GM18499 (cell line): ENCODE measurements around the gene NFS1.
A peak's percentile ranks its signal among the peaks of the same experiment; 100 is the strongest.
"Not testable (repeated sequence)": the region's sequence is repeated elsewhere in the genome, so short reads cannot be mapped to it uniquely, and the experiment has no call there.

Source experiments
- ATAC-seq: cut with Tn5 transposase; IDR thresholded peaks from one replicate; pipeline ENCODE4 v1.9.1; 2021; ENCODE audit warnings: moderate number of reproducible peaks; ENCODE audit not compliant: insufficient read depth, unreplicated experiment

Gene NFS1

DNA sequence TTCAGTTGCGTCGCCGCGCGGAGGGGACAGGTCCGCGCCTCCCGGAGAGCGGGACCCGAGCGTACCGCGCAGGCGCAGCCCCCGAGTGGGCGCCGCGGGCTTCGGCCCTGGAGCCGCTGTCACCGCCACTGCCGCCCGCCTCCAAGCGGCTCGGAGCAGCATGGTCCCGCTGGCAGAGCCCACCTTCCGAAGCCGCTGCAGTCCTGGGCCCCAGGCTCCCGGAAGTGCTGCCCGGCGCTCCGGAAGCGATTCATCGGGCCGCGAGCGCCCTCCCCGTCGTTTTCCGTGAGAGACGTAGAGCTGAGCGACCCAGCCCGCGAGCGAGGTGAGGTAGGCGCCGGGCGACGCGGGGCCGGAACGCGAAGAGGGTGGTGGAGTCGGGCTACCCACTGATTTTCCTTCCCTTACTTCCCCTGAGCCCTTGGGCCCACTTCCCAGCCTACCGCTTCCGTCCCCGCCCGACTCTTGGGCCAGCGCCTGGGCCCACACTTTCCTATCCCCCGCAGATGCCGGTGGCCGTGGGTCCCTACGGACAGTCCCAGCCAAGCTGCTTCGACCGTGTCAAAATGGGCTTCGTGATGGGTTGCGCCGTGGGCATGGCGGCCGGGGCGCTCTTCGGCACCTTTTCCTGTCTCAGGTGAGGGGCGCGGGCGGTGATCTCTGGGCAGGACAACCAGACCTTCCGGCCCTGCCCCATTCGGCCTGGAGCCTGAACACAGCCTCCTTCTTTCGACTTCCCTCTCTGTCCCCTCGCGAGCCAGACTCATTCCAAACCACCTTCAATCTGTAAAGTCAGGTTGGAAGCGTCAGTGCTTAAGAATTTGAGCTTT lies at the start of gene NFS1, which contains the start of gene ROMO1:
NFS1 (minus strand) TSS at position 226 of the 830 bp plus-strand sequence; CDS start at position 162, 64 bp downstream.
ROMO1 (plus strand) TSS at position 279 of the 830 bp plus-strand sequence; CDS start at position 507, 228 bp downstream.
- ATAC-seq = no peak

DNA sequence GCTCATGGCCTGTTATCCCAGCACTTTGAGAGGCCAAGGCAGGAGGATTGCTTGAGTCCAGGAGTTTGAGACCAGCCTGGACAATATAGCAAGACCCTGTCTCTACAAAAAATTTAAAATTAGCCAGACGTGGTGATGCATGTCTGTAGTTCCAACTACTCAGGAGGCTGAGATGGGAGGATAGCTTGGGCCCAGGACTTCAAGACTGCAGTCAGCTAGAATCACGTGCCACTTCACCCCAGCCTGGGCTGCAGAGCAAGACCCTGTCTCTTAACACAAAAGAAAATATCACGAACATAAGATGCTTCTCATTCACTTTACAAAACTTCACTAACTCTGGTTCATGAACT lies 45.3 kb upstream of the NFS1 start:
- not testable (repeated sequence) for ATAC-seq

DNA sequence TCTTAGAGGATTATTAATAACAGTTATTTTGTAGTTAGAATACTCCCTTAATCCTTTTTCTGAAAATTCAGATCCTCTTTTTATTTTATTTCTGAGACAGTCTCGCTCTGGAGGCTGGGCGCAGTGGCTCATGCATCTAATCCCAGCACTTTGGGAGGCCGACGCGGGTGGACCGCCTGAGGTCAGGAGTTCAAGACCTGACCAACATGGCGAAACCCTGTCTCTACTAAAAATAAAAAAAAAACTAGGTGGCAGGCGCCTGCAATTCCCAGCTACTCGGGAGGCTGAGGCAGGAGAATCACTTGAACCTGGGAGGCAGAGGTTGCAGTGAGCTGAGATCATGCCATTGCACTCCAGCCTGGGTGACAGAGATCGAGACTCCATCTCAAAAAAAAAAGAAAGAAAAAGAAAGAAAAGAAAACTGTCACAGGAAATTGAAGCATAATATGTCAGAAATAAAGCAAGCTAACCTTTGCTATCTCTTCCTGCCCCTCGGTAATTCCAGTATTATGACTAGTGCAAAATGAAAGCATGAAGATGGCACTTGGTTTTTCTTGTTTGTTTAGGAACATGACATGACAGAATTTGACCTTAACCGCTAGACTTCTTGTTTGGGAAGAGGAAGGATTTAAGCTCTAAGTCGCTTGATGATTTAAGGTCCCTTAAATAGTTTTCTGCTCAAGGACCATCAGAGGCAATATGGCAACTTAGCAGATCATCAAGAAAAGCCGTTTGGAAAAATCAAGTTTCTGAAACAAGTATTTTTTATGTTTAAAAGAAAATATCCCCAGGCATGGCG lies 44.7 kb upstream of the NFS1 start:
- ATAC-seq = no peak

DNA sequence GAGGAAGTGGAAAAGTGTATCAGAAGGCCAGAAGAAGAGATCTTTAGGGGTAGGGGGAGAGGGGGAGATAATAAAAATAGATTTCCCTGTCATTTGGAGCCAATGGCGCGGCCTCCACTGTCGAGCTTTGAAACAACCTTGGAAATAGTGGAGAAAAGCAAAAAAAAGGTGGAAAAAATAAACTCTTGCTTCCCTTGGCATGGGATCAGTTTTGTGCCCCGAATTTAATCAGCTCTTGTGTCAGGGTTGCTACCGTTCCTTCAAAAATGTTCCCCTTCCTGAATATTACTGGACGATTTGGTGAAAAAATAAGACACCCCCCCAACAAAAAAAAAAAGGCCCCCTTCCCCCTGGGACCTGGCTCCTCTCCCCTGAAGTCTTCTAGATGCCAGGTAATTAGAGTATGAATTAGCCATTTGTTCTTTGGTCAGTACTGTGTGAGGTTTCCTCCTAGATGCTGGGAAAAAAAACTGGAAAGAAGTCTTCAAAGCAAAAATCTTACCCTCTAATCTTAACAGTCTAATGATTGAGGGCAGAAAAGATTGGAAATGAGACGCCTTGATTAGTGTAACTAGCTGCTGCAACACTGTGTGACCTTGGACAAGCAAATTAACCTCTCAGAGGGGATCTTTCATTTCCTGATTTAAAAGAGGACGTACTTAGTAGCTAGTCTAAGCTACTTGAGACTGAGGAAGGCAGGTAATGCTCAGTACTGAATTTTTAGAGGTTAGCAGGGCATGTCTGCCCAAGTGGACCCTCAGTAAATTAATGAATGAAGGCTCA lies 43.8 kb upstream of the NFS1 start:
- ATAC-seq = no peak

DNA sequence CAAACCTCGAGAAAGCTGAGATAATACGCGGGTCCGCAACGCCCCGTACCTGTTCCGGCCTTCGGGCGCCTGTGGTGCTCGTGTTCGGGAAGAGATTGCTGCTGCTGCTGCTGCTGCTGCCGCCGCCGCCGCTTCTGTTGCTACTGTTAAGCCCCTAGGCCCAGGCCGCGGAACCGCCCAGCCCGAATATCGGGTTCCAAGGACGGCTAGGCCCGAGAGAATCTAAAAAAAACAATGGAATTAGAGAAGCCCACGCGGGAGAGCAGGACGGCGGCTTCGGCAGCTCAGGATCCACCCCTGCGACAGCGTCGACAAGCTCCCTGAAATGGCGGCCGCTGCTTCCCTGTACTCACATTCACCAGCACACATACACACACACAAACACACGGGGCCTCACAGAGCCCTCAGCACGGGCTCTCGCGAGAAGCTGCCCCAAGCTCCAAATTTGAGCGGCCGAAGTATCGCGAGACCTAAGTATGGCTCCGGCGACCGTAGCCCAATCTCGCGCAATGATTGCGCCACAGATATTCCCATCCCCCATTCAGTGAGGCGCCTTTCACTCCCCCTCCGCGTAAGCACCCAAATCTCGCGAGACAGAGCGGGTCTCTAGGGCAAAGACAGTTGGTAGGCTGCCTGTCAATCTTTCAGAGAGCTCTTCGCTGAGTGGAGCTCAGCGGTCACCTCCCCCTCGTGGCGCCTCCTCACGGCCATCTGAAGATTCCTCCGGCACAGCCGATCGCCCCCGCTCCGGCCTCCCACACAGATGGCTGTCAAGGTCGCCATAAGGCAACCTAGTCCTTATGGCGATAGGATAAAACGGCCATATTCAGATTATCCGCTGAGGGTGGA lies 43.0 kb upstream of the NFS1 start, which contains the start of gene RBM39:
RBM39 (minus strand) TSS at position 369 of the 849 bp plus-strand sequence. CDS start 1,386 bp downstream, outside the sequence.
- peak; percentile 79 for ATAC-seq

DNA sequence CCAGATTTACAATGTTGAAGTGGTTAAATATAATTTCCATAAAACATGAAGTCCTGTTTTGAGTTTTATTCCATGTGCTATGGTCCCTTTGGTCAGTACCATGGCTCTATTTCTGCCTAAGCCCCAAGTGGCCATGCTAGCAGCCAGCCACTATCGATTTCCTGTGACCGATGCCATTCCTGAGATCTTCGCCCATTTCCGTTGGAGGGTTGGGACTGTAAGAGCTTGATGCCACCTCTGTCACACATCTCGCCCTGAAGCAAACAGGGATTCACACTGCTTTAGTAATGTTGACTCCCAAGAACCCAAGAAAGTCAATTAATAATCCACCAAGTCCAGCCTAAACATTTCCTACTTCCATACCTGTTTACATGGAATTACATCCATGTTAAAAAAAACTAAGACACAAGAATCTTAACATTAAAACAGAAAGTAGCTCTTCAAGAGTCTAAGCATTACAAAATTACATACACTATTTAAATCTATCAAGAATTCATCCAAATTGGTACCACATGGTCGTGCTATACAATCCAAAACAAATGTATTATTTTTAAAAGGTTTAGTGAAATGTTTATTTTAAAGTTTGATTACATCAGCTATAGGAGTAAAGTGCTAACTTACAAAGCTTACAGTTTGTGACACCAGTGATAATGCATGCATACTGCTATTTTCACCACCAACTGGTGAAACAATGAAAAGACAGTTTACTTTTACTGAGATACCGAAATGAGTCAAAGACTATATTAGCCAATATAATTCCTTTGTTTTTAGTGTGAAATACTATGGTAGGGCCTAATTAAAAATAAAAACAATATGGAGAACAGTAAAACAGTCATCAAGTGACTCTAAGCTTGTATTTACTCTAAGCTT lies 40.4 kb upstream of the NFS1 start:
- no peak for ATAC-seq

DNA sequence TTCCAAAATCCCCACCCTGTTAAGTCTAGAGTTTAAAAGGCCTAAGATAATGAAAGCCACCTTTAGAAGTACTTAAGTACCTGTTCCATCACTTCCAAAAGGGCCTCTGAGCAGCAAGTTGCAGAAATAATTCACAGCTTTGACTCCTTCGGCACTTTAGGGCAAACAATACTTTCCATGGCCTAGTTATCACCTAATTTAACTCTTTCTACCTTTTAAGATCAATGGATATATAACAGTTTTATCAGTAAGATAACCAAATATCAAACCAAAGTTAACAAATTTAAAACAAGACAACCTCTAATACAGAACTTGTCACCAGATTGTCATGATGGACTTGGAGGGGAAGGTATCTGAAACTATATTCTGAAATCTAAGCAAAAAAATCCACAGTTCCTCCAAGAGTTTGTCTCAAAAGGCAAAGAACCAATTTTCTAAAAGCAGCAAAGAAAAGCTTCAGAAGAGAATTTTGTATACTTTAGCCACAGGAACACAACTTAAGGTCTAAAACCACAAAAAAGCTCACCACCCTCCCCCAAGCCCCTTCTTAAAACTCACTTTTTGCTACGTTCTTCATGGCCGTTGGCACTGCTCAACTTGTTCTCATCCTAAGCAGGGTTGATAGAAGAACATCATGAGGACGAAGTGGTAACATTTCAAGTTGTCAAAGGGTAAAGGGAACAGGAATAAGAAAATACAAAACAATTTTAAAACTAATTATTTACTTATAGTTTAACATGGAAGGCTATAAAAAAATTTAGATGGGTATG lies 39.4 kb upstream of the NFS1 start:
- ATAC-seq = no peak

DNA sequence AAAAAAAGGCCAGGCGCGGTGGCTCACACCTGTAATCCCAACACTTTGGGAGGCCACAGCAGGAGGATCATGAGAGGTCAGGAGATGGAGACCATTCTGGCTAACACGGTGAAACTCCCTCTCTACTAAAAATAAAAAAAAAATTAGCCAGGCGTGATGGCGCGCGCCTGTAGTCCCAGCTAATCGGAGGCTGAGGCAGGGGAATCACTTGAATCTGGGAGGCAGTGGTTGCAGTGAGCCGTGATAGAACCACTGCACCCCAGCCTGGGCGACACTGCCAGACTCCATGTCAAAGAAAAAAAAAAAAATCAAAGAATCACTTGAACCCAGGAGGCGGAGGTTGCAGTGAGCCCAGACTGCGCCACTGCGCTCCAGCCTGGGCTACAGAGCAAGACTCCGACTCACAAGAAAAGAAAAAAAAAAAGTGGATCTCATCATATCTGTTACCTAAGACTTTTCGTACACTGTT lies 38.7 kb upstream of the NFS1 start:
- no peak for ATAC-seq

DNA sequence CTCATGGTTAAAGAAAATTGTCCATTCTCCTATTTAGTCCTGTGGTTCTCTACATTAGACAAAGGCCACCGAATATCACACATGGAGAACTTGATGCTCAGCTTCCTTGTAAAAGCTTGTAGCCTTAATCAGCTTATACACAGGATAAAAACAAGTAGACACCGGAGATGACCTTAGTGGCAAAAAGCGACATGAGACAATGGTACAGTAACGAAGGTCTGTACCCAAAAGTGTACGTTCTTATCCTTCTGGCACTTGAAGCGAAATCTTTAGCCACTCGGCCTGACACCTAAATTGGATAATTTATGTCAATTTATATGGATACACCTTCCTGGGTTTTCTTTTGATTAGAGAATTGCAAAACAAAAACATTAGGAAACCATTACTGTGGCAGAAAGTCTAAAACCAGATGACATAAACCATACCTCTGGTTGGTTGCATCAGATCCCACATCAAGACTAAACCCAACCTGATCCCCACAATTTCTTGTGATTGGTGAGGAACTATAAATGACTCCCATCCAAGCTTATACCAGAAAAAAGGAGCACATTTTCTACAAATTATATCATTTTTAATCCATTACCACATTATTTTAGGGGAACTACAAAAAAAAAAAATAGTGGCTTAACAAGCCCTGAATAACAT lies 36.8 kb upstream of the NFS1 start:
- no peak for ATAC-seq

DNA sequence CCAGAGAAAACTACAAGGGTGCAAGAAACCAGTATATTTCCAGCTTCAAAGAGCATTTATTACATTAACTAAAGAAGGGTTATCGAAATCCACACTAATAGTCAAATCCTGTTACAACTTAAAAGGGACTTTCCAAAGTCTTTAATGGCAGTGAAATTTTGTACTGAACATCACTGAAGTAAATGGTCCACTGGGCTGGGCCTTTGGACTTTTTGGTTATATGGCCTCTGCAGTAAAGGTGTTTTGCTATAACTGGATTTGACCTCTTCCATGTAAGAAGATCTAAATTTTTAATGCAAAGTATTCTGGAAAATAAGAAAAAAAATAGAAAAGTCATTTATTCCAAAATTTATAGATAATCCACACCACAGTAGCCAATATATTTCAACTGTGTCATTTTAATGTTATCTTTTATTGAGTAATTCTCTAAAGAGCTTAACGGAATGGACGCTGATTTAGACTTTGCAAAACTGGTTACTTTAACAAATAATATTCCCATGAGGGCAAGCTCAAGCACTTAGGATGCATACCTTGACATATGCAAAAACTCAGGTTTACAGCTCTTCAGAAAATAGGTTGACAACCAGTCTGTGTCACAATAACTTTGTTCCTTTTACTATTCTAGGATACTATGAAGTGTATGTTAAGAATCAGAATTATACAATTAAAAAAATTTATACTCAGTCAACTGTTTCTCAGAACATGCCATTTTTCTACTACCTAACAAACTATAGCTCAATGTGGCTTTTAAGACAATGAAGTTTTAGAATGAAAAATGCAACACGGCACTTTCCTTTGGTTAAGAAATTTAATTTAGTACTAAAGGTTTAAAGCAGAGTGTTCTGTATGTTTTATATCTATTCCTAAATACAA lies 35.9 kb upstream of the NFS1 start:
- ATAC-seq = no peak

DNA sequence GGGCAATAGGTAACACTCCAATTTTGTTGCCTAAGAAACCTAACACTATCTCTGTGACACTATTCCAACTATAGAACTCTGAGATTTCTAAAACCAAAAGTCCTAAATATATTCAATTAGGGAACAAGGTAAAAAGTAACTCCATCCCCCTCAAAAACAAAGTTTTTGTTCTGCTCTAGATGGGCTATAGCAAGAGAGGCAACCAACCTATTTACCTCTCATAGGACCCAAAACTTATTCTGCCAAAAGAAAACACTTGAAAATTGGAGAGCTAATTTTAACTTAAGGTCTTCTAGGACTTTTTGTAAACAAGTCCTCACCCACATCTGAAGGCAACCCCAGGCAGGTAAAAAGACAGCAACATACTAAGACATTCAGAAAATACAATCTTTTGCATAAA lies 35.2 kb upstream of the NFS1 start:
- ATAC-seq = no peak

DNA sequence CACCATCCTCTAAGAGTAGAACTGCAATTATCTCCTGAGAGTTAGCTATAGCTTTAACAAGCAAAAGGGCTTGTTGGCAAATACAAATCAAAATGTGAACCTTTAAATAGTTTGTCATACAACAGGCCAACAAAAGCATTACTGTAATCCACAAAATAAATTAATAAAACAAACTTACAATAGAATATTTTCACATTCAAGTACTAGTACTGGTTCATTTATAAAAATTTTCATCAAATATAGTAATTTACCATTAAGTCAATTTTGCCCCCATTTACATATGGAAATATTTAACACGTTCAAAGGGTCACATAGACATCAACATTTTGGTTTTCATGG lies 33.5 kb upstream of the NFS1 start:
- no peak for ATAC-seq

DNA sequence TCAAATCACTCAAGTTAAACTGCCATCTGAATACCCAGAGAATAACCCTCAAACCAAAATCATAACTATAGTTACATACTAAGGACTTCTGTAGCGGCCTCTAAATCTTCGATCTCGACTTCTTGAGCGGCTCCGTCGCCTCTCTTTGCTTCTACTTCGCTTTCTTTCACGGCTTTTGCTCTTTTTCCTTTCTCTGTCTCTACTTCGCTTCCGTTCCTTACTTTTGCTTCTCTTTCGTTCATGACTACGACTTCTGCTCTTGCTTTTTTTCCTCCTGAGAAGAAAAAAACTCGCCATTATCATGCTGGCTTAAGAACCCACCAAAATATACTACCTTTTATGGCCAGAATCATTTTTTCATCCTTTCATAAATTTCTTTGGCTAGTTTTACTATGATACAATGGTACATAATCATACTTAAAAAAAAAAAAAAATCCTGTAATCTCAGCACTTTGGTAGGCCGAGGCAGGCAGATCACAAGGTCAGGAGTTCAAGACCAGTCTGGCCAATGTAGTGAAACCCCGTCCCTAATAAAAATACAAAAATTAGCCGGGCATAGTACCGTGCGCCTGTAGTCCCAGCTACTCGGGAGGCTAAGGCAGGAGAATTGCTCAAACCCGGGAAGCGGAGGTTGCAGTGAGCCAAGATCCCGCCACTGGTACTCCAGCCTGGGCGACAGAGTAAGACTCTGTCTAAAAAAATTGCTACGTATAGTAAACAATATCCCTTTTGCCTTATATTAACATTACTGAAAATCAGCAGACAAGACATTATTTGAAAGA lies 32.9 kb upstream of the NFS1 start:
- no peak for ATAC-seq

DNA sequence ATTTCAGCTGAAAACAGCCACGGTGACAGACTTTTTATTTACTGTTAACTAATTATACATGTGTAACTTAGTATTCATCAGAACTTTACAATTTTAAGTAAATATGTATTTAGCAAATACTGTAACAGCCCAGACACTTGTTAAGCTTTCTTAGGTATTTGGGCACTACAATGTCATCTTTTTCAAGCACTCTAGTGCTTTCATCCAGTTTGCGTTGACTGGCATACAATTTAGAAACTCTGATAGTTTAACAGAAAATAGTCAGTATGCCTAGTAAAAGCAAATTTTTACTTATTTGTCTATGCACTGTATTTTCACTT lies 32.3 kb upstream of the NFS1 start:
- ATAC-seq = no peak

DNA sequence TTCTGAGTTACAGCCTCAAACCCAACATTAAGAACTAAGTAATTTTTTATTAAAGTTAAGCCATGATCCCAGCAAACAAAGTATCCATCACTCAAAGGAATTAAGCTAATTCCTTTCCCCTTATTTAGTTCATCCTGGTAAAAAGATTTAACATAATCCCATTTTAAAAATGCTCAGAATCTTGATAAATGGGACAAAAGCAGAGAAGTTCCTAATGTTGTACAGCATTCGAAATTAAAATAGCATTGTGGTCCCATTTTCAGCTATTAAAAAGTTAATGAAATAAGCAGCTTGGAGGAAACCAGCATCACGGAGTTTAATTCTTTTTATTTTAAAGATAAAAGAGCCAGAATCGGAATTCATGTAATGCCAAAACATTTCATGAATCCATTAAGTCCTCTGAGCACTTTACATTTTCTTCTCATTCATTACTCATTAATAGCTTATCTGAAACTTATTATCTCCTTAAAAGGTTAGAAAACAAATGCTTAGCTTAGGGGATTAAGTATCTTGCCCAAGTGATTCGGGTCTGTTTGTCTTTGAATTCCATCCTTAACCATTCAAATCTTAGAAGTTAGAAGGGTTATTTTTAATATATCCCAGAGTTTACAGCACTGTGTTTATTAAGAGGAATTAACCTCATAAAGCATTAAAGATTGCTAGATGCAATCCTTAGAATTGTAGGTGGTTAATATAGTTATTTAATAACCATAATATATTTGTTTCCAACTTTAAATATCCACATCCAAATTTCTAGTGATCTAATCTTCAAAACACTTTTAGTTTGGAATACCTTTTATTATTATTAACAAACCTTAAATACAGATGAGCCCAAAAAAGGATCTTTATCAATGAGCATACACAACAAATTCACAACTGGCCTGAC lies 31.7 kb upstream of the NFS1 start:
- no peak for ATAC-seq
